Stromal cell of bone marrow (primary cell): ENCODE results near the gene SGPL1.
"Not testable (repeated sequence)": the region's sequence is repeated elsewhere in the genome, so short reads cannot be mapped to it uniquely, and the experiment has no call there.

ENCODE experiments used
- DNase-seq: peaks from one replicate; pipeline ENCODE4 v3.0.0-alpha.2; 2012; ENCODE audit warnings: low read depth

SGPL1 gene, protein sequence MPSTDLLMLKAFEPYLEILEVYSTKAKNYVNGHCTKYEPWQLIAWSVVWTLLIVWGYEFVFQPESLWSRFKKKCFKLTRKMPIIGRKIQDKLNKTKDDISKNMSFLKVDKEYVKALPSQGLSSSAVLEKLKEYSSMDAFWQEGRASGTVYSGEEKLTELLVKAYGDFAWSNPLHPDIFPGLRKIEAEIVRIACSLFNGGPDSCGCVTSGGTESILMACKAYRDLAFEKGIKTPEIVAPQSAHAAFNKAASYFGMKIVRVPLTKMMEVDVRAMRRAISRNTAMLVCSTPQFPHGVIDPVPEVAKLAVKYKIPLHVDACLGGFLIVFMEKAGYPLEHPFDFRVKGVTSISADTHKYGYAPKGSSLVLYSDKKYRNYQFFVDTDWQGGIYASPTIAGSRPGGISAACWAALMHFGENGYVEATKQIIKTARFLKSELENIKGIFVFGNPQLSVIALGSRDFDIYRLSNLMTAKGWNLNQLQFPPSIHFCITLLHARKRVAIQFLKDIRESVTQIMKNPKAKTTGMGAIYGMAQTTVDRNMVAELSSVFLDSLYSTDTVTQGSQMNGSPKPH

DNA sequence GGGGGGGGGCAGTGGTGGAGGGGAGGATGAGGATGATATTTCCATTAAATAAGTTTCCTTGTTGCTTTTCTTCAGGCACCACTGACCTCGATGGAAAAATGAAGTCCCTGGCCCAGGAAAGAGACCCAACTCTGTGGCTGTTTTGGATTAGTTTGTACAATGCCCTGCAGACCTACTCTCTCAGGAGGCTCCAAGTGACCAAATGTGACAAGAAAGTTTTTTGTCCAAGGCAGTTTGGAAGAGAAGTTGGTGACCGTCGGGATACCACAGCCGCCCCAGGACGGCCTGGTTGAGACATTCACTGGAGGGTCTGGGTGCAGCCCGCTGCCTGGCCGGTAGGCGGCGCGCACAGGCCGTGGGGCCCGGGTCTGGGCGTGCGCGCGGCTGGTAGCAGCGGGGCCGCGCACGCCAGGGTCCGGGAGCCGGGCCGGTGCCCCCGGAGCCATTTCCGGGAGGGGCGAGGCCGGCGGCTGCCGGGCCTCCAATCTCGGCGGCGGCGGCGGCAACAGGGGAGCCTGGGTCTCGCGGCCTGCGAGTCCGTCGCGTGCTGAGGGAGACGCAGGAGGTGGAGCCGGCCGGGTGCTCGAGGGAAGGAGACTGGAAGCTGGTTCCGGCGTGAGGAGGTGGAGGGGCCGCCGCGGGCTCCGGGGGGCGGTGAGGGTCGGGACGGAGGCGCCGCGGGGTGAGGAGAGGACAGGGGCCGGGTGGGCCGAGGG, at the start of gene SGPL1:
TSS of gene SGPL1 (plus strand) at position 445 of the 716 bp plus-strand sequence. CDS start 906 bp downstream, outside the sequence.
- DNase-seq: peak; percentile 63

DNA sequence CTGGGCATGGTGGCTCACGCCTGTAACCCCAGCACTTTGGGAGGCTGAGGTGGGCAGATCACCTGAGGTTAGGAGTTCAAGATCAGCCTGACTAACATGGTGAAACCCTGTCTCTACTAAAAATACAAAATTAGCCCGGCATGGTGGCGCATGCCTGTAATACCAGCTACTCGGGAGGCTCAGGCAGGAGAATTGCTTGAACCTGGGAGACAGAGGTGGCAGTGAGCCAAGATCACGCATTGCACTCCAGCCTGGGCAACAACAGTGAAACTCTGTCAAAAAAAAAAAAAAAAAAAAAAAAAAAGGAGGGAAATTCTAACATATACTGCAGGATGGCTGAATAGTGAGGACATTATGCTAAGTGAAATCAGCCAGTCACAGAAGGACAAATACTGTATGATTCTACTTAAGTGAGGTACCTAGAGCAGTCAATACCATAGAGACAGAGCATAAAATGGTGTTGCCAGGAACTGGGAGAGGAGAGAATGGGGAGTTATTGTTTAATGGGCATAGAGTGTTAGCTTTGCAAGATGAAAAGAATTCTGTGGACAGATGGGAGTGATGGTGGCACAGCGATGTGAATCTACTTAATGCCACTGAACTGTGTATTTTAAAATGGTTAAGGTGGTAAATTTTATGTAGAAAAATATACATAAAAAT, 47.6 kb upstream of the SGPL1 start:
- not testable (repeated sequence) for DNase-seq

- DNase-seq: no peak
These were observed 46.6 kb upstream of the SGPL1 start for GRCh38 chr10:70769121-70769520.

DNA sequence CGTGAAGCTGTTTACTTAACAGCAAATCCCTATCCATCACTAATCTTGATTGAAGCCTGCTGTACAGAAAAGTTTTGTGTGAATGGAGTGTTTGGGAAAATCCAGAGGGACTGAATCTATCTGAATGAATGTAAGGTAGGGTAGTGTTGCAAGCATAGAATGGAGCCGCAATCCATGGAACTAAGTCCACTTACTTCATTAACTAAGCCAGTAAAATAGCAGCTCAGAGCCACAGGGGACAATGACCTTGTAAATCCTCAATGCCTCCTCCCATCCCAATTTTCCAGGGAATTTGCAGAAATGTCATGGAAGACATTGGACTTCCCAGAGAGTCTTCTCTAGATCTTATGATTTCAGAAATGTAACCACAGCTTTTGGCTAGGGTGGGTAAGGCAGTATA, 45.7 kb upstream of the SGPL1 start:
- DNase-seq: no peak

DNA sequence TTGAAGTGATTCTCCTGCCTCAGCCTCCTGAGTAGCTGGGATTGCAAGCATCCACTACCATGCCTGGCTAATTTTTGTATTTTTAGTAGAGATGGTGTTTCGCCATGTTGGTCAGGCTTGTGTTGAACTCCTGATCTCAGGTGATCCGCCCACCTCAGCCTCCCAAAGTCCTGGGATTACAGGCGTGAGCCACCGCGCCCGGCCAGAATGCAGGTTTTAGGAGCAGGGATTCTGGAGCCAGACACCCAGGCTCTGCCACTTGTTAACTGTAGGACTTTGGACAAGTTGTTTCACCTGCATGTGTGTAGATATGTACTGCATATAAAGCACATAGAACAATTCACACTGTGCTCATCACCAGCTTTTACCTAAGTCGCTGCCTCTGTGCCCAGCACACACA, 45.2 kb upstream of the SGPL1 start:
- DNase-seq: not testable (repeated sequence)

- no peak for DNase-seq
These were observed 44.2 kb upstream of the SGPL1 start for GRCh38 chr10:70771311-70772194.

DNA sequence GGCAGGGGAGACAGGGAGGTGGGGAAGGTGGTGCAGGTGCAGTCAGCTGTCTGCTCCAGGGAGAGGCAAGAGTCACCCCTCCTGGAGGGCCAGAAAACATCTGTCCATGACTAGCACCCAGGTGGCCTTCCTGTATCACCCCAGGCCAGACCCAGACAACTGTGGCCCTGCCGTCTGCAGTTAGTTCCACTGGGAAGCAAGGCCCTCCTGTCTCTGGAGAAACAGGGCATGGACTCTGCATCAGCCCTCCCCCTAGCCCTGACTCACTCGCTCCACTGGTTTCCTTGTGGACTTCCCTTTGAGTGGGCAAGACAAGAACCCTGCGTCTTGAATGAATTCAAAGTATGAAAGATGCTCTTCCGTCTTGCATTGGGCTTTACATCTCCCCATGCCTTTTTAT, 43.1 kb upstream of the SGPL1 start:
- DNase-seq: no peak

- no peak for DNase-seq
These were observed 42.3 kb upstream of the SGPL1 start for GRCh38 chr10:70773461-70773860.

- DNase-seq: no peak
These were observed 41.6 kb upstream of the SGPL1 start for GRCh38 chr10:70773965-70774809.

GRCh38 chr10:70774810-70775678, 40.7 kb upstream of the SGPL1 start:
- no peak for DNase-seq

- no peak for DNase-seq
These were observed 39.9 kb upstream of the SGPL1 start for GRCh38 chr10:70775679-70776454.

GRCh38 chr10:70776455-70777005, 39.2 kb upstream of the SGPL1 start:
- no peak for DNase-seq

DNA sequence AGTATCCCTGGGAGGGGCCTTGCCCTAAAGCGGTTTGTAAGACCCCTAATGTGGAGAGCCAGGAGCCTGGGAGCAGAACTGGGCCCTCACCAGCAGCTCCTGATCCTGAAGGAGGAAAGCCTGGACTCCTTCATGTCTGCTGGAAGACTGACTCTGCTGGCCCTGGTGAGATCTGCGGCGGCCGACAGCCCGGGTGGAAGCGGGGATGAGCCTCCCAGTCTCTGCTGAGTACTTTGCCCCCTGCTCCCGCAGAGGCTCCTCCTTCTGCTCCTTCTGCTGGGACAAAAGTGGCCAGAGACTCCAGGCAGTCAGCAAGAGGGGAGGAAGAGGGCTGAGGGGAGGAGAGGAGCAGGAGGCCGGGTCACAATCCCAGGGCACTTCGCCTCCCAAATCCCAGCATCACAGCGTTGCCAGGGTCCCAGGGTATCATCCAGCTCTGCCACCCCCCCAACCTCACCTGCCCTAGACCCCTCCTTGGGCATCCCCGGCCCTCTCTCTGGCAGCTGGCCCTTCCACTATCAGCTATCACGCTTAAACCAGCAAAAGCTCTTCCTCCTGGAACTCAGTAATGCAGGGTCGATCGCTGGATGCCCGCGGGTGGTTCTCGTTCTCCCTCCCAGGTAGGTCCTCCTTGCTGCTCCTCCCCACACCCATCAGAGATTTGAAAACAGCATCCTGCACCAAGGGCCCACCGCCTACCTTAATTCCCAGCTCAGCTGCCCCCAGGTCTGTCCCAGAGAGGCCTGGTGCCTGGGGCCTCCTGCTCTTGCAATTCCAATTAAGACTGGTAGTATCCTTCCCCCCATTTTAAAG, 38.5 kb upstream of the SGPL1 start:
- no peak for DNase-seq

DNA sequence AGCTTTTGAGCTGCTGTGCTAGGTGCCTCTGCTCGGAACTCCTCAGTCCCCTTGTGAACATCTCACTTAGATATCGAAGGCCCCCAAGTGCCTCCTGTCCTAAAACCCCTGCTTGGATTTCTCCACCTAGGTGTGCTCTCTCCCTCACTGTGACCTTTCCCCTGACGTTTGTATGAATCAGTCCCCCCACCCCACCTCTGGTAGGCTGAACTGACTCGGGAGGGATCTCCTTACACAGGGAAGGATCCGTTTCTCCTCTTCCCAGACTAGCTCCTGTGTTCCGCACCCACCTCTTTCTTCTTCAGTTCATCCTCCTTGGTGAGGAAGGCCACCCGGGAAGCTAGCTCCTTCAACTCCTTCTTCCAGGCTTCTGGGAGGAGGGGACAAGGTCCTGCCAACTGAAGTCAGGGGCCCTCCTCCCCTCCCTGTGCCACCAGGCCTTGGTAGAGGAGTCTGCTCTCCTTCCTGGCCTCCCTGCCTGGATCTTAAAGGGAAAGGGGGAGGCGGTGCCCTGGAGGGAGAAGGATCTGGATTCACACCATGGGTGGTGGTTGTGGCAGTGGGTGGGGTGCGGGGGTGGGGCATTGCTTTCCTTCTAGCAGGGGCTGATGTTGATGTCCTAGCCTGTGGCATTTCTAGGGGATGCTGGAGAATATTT, 37.4 kb upstream of the SGPL1 start:
- DNase-seq: no peak

GRCh38 chr10:70779088-70779487, 36.7 kb upstream of the SGPL1 start:
- DNase-seq: no peak

- no peak for DNase-seq
These were observed 36.0 kb upstream of the SGPL1 start for GRCh38 chr10:70779511-70780369.
